ENCODE measurements around the gene ACOT9.

Gene ACOT9

DNA sequence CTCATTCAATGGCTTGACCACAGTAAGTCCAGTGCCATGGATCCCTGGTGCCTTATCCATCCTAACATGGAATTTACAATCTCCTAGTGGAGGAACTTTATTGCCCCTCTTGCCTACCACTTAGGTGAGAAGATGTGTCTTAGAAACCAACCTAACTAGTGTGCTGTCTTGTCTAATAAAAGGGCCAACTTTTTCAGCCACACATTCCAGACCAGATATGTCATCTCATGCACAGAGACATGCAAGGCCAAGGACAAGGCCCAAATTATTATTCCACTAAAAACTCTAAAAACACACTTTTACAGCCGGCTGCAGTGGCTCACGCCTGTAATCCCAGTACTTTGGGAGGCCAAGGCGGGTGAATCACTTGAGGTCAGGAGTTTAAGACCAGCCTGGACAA lies 86.4 kb downstream of the ACOT9 start:
- no peak for DNase-seq
- TF ChIP-seq POLR2A (IDR thresholded peaks at IDR 0.05; ENCODE audit: low read length) = no peak
- TF ChIP-seq GATA1 (IDR thresholded peaks at IDR 0.05; ENCODE audit: low read depth, low read length) = no peak

DNA sequence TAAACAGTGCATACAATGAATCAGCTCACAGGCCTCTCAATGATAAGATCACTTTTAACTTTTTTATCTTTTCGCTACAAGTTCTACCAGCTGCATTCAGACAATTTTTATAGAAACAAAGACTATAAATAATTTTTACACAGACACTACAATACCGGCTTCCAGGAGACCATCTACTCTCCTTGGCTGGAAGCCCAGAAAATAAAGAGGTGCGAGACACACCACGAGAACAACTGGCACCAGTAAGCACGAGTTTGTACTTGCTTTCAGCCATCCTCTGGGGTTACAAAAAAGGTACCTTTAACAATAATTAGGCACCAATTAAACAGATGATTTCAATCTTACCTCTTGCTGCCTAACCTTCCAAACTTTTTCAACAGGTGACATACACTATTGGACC lies 87.0 kb downstream of the ACOT9 start:
- TF ChIP-seq POLR2A (IDR thresholded peaks at IDR 0.05; ENCODE audit: low read length) = no peak
- no peak for TF ChIP-seq GATA1 (IDR thresholded peaks at IDR 0.05; ENCODE audit: low read depth, low read length)
- no peak for DNase-seq

Data from erythroblast (primary cell).